Measurements from ENCODE around the gene TXNDC11. TPM values are rescaled to one million over a fixed set of nuclear protein-coding genes. Genes with fewer than 3 reads are reported as not detected.

The TXNDC11 gene
- total and polyA plus RNA-seq, 10 of the 15 experiments (the other 5 are each of a cell fraction or from before 2014, with no cell fraction given) = 1.7 to 86.7 (median 54.4) TPM

- peak; percentile 60; the same call in 1 of the 2 replicates for TF ChIP-seq ZNF687 (IDR thresholded peaks at IDR 0.05)
- no peak for TF ChIP-seq EGR1 (IDR thresholded peaks at IDR 0.05; ENCODE audit: borderline replicate concordance in 1 of 2, low read depth in 2 of 2, low read length in 2 of 2)
- TF ChIP-seq ETV6 (conservative IDR thresholded peaks at IDR 0.05 in 1 of 2, IDR thresholded peaks at IDR 0.05 in 1 of 2; ENCODE audit: borderline replicate concordance in 1 of 2, low read depth in 1 of 2) = peak in 1 of 2 experiments; percentile 73; a peak in 1 of 4 replicates
- peak; percentile 45 for TF ChIP-seq RAD51 (IDR thresholded peaks at IDR 0.05)
- TF ChIP-seq RCOR1 (conservative IDR thresholded peaks at IDR 0.05; ENCODE audit: low read depth, low read length) = 0 out of 2 replicates have a peak, but pooled peaks have one; percentile 77
- TF ChIP-seq MAX (IDR thresholded peaks at IDR 0.05; ENCODE audit: low read depth, low read length) = peak; percentile 47; the same call in 1 of the 2 replicates
- TF ChIP-seq, protein P1, sequence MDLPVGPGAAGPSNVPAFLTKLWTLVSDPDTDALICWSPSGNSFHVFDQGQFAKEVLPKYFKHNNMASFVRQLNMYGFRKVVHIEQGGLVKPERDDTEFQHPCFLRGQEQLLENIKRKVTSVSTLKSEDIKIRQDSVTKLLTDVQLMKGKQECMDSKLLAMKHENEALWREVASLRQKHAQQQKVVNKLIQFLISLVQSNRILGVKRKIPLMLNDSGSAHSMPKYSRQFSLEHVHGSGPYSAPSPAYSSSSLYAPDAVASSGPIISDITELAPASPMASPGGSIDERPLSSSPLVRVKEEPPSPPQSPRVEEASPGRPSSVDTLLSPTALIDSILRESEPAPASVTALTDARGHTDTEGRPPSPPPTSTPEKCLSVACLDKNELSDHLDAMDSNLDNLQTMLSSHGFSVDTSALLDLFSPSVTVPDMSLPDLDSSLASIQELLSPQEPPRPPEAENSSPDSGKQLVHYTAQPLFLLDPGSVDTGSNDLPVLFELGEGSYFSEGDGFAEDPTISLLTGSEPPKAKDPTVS (IDR thresholded peaks at IDR 0.05; ENCODE audit: low read depth, low read length) = no peak
- TF ChIP-seq RAD21 (IDR thresholded peaks at IDR 0.05; ENCODE audit: insufficient read depth, low read depth, low read length) = 0 out of 2 replicates have a peak, but pooled peaks have one; percentile 2
- peak; percentile 66 for TF ChIP-seq RUNX3 (IDR thresholded peaks at IDR 0.05; ENCODE audit: low read length)
These were observed 53.4 kb downstream of the TXNDC11 start (continued) for GRCh38 chr16:11689031-11689840.
